Liver (tissue), 9 donors: Measurements from ENCODE around the gene RELA. TPM values are rescaled to one million over a fixed set of nuclear protein-coding genes. Genes with fewer than 3 reads are reported as not detected.

ENCODE experiments used
- DNase-seq: peaks from one replicate; pipeline ENCODE4 v3.0.0-alpha.2; 2017; ENCODE audit warnings: low spot score
- H3K27ac ChIP-seq, 2 donors: one replicate each; pipeline ENCODE4 v1.7.0; 2013; ENCODE audit warnings: inconsistent platforms in 2 of 2, low read length in 2 of 2, control low read depth in 1 of 2, low read depth in 1 of 2, mild to moderate bottlenecking in 1 of 2
- H3K27me3 ChIP-seq, 4 donors: one replicate each; pipeline versions ENCODE4 v1.6.1 to v1.7.0; 2013; ENCODE audit warnings: low read length in 3 of 4, inconsistent platforms in 1 of 4, mild to moderate bottlenecking in 1 of 4, moderate library complexity in 1 of 4; ENCODE audit not compliant: control insufficient read depth in 4 of 4, insufficient read depth in 4 of 4
- H3K36me3 ChIP-seq, 4 donors: one replicate each; pipeline versions ENCODE4 v1.6.1 to v1.7.0; 2013; ENCODE audit warnings: low read length in 3 of 4, mild to moderate bottlenecking in 3 of 4, low read depth in 1 of 4, moderate library complexity in 1 of 4; ENCODE audit not compliant: control insufficient read depth in 4 of 4, insufficient read depth in 3 of 4
- H3K4me1 ChIP-seq, 4 donors: one replicate each; pipeline versions ENCODE4 v1.6.1 to v1.7.0; 2013; ENCODE audit warnings: low read length in 3 of 4, mild to moderate bottlenecking in 3 of 4, moderate library complexity in 1 of 4; ENCODE audit not compliant: control insufficient read depth in 4 of 4, insufficient read depth in 4 of 4
- H3K4me3 ChIP-seq, 3 donors: one replicate each; pipeline versions ENCODE4 v1.6.1 to v1.7.0; 2013; ENCODE audit warnings: low read length in 3 of 3, control low read depth in 1 of 3, low read depth in 1 of 3, mild to moderate bottlenecking in 1 of 3
- H3K9ac ChIP-seq, 2 donors: one replicate each; pipeline ENCODE4 v1.7.0; 2013; ENCODE audit warnings: low read length in 2 of 2, mild to moderate bottlenecking in 2 of 2, moderate library complexity in 2 of 2, control low read depth in 1 of 2, low read depth in 1 of 2
- H3K9me3 ChIP-seq, 4 donors: one replicate each; pipeline versions ENCODE4 v1.6.1 to v1.7.0; 2013; ENCODE audit warnings: low read length in 3 of 4; ENCODE audit not compliant: control insufficient read depth in 4 of 4
- EGR1 ChIP-seq, 2 donors: IDR thresholded peaks; 2 replicates each; pipeline ENCODE4 v1.6.1; 2016 to 2018; ENCODE audit warnings: antibody characterized with exemption in 2 of 2, low read depth in 2 of 2
- FOXA1 ChIP-seq: IDR thresholded peaks from 2 replicates; pipeline ENCODE4 v1.6.1; 2016; ENCODE audit warnings: antibody characterized with exemption
- FOXA2 ChIP-seq: IDR thresholded peaks from 2 replicates; pipeline ENCODE4 v1.6.1; 2016; ENCODE audit warnings: antibody characterized with exemption
- GABPA ChIP-seq, 2 donors: IDR thresholded peaks in 1 of 2; conservative IDR thresholded peaks in 1 of 2; 2 replicates each; pipeline ENCODE4 v1.6.1; 2016; ENCODE audit warnings: antibody characterized with exemption in 2 of 2, mild to moderate bottlenecking in 1 of 2, moderate library complexity in 1 of 2
- HNF4A ChIP-seq, 2 donors: conservative IDR thresholded peaks; 2 replicates each; pipeline ENCODE4 v1.6.1; 2016; ENCODE audit warnings: antibody characterized with exemption in 2 of 2, mild to moderate bottlenecking in 2 of 2
- HNF4G ChIP-seq: IDR thresholded peaks from 2 replicates; pipeline ENCODE4 v1.6.1; 2016; ENCODE audit warnings: antibody characterized with exemption
- JUND ChIP-seq, 2 donors: IDR thresholded peaks; 2 replicates each; pipeline ENCODE4 v1.6.1; 2016; ENCODE audit warnings: antibody characterized with exemption in 2 of 2
- NR2F2 ChIP-seq: IDR thresholded peaks from 2 replicates; pipeline ENCODE4 v1.6.1; 2016; ENCODE audit warnings: antibody characterized with exemption
- RAD21 ChIP-seq, 2 donors: IDR thresholded peaks; 2 replicates each; pipeline ENCODE4 v1.6.1; 2016; ENCODE audit warnings: antibody characterized with exemption in 2 of 2, mild to moderate bottlenecking in 2 of 2
- RXRA ChIP-seq, 2 donors: IDR thresholded peaks; 2 replicates each; pipeline ENCODE4 v1.6.1; 2017 to 2018; ENCODE audit warnings: antibody characterized with exemption in 2 of 2, mild to moderate bottlenecking in 1 of 2
- SP1 ChIP-seq: IDR thresholded peaks from 2 replicates; pipeline ENCODE4 v1.6.1; 2018; ENCODE audit warnings: antibody characterized with exemption, mild to moderate bottlenecking
- TAF1 ChIP-seq: conservative IDR thresholded peaks from 2 replicates; pipeline ENCODE4 v1.6.1; 2016; ENCODE audit warnings: antibody characterized with exemption, mild to moderate bottlenecking
- YY1 ChIP-seq: IDR thresholded peaks from 2 replicates; pipeline ENCODE4 v1.6.1; 2016; ENCODE audit warnings: antibody characterized with exemption, mild to moderate bottlenecking
- WGBS: extraction: QIAGEN DNeasy Blood & Tissue Kit; methylation state at CpG from one replicate; pipeline ENCODE4 v1.1.7; 2013; 5-methylcytosine and 5-hydroxymethylcytosine counted together
- polyA plus RNA-seq, 2 donors: library from polyadenylated mRNA; stranded (reverse) in 1 of 2; unstranded in 1 of 2; fragments of 200-250 nt in 1 of 2; fragments of >200 nt in 1 of 2; fragmentation: Nextera tagmentation in 1 of 2; extraction: Ambion mirVana in 1 of 2; gene quantifications; one replicate each; pipeline versions ENCODE4 v1.2.1 to v1.2.3, GENCODE V29; 2013 to 2015
- total RNA-seq, 2 donors: library from RNA; depleted of rRNA; stranded (reverse); fragments of >200 nt; gene quantifications; one replicate each; pipeline ENCODE4 v1.2.3, GENCODE V29; 2014
- TF ChIP-seq, protein P1 (sequence below): IDR thresholded peaks from 2 replicates; pipeline ENCODE4 v1.6.1; 2016; ENCODE audit warnings: antibody characterized with exemption
- TF ChIP-seq, protein P2 (sequence below): IDR thresholded peaks from 2 replicates; pipeline ENCODE4 v1.6.1; 2016; ENCODE audit warnings: antibody characterized with exemption, mild to moderate bottlenecking
- TF ChIP-seq, protein P3 (sequence below): IDR thresholded peaks from 2 replicates; pipeline ENCODE4 v1.6.1; 2016; ENCODE audit warnings: antibody characterized with exemption
- TF ChIP-seq, protein P4 (sequence below): IDR thresholded peaks from 2 replicates; pipeline ENCODE4 v1.6.1; 2016; ENCODE audit warnings: antibody characterized with exemption
- donor health status: healthy.
- donor health status: healthy.
- donor health status: healthy.
- donor health status: healthy.
- donor health status: healthy.

RELA gene
- total and polyA plus RNA-seq, 4 donors: 11.1 to 30.7 (median 22.0) TPM

DNA sequence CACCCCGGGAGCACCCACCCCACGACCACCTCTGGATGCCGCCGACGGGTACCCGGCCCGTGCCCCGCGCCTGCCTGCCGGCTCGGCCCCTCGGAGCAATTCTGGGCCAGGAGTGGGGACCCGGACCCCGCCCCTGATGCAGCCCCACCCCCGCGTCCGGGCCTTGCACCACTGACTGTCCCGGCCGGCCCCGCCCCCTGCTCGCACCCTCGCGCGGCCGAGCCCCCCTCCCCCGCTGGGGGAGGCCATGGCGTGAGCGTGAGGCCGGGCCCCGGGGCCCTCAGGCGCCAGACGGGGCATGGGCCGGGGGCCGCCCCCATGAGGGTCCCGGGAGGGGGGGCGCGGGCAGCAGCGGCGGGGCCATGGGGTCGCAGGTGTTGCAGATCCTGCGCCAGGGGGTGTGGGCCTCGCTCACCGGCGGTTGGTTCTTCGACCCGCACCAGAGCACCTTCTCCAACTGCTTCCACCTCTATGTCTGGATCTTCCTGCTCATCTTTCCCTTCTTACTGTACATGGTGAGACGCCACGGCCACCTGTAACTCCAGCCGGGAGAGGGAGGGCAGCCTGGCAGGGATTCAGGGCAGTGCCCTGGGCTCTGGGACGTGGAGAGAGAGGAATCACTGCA is 46.7 kb downstream of the RELA start:
- Histone ChIP-seq H3K9ac (peak overlapping the region; percentile 35 to 56), H3K4me1 (peaks cover 15 to 43% (median 34%) of the 10 kb centered on the region in 4 donors), H3K4me3 (peak overlapping the region; percentile 59 to 92 (median 85)), H3K27me3 (no peaks in the 10 kb centered on the region), H3K27ac (peak overlapping the region; percentile 33 to 83), H3K36me3 (peaks cover 8 to 26% (median 15%) of the 10 kb centered on the region in 4 donors), H3K9me3 (no peaks in the 10 kb centered on the region)
- TF ChIP-seq RXRA (IDR thresholded peaks at IDR 0.05): no peak
- no peak for TF ChIP-seq EGR1 (IDR thresholded peaks at IDR 0.05; ENCODE audit: low read depth in 2 of 2)
- TF ChIP-seq GABPA (IDR thresholded peaks at IDR 0.05 in 1 of 2, conservative IDR thresholded peaks at IDR 0.05 in 1 of 2): no peak
- no peak for TF ChIP-seq FOXA1
- no peak for TF ChIP-seq TAF1
- TF ChIP-seq JUND (IDR thresholded peaks at IDR 0.05): no peak
- TF ChIP-seq, protein P1, sequence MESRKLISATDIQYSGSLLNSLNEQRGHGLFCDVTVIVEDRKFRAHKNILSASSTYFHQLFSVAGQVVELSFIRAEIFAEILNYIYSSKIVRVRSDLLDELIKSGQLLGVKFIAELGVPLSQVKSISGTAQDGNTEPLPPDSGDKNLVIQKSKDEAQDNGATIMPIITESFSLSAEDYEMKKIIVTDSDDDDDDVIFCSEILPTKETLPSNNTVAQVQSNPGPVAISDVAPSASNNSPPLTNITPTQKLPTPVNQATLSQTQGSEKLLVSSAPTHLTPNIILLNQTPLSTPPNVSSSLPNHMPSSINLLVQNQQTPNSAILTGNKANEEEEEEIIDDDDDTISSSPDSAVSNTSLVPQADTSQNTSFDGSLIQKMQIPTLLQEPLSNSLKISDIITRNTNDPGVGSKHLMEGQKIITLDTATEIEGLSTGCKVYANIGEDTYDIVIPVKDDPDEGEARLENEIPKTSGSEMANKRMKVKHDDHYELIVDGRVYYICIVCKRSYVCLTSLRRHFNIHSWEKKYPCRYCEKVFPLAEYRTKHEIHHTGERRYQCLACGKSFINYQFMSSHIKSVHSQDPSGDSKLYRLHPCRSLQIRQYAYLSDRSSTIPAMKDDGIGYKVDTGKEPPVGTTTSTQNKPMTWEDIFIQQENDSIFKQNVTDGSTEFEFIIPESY: no peak
- no peak for TF ChIP-seq RAD21 (IDR thresholded peaks at IDR 0.05)
- TF ChIP-seq, protein P2, sequence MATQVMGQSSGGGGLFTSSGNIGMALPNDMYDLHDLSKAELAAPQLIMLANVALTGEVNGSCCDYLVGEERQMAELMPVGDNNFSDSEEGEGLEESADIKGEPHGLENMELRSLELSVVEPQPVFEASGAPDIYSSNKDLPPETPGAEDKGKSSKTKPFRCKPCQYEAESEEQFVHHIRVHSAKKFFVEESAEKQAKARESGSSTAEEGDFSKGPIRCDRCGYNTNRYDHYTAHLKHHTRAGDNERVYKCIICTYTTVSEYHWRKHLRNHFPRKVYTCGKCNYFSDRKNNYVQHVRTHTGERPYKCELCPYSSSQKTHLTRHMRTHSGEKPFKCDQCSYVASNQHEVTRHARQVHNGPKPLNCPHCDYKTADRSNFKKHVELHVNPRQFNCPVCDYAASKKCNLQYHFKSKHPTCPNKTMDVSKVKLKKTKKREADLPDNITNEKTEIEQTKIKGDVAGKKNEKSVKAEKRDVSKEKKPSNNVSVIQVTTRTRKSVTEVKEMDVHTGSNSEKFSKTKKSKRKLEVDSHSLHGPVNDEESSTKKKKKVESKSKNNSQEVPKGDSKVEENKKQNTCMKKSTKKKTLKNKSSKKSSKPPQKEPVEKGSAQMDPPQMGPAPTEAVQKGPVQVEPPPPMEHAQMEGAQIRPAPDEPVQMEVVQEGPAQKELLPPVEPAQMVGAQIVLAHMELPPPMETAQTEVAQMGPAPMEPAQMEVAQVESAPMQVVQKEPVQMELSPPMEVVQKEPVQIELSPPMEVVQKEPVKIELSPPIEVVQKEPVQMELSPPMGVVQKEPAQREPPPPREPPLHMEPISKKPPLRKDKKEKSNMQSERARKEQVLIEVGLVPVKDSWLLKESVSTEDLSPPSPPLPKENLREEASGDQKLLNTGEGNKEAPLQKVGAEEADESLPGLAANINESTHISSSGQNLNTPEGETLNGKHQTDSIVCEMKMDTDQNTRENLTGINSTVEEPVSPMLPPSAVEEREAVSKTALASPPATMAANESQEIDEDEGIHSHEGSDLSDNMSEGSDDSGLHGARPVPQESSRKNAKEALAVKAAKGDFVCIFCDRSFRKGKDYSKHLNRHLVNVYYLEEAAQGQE: no peak
- TF ChIP-seq, protein P3, sequence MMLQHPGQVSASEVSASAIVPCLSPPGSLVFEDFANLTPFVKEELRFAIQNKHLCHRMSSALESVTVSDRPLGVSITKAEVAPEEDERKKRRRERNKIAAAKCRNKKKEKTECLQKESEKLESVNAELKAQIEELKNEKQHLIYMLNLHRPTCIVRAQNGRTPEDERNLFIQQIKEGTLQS: no peak
- no peak for TF ChIP-seq YY1
- no peak for TF ChIP-seq FOXA2
- TF ChIP-seq, protein P4, sequence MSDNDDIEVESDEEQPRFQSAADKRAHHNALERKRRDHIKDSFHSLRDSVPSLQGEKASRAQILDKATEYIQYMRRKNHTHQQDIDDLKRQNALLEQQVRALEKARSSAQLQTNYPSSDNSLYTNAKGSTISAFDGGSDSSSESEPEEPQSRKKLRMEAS: no peak
- no peak for TF ChIP-seq SP1
- no peak for TF ChIP-seq HNF4A (conservative IDR thresholded peaks at IDR 0.05)
- no peak for DNase-seq
- WGBS: 1% methylated on average over 50 of the region's 50 CpGs

DNA sequence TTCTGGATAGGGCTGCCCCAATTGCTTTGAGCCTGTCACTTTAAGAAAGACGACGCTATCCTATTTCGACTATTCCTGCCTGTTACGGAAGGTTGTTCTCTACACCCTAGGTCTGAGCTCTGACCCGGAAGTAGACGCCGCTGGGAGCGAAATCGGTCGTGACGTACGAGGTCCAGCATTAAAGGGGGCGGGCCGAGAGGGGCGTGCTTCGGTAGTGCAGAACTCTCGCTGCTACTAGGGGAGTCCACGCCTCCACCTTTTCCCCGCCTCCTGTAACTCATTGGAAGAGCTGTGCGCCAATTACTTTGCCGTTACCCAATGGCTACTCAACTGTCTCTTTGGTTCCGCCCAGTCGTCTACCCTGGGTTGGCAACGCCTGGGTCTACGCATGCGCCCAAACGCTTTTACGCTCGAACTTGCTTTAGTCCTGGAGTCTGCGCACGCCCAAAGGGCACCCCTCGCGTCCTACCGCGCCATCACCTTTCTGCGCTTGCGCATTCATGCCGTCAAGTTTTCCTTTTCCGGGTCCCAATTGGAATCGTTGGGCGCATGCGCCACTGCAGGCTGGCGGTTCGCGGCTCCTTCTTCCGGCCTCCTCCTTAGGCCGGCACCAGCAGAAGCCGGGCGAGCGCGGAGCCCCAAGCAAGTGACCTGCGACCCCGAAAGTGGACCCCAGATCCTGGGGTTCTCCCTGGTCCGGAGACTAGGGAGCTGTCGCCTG is 47.3 kb downstream of the RELA start, which contains the start of gene PCNX3:
Gene PCNX3 (plus strand): TSS at position 548 of the 721 bp plus-strand sequence. CDS start 536 bp downstream, outside the sequence.
- Histone ChIP-seq H3K9me3 (no peaks in the 10 kb centered on the region), H3K4me1 (peaks cover 15 to 50% (median 41%) of the 10 kb centered on the region in 4 donors), H3K9ac (peak within 1 kb of the TSS; percentile 67 to 76), H3K36me3 (peaks cover 8 to 26% (median 13%) of the 10 kb centered on the region in 4 donors), H3K27me3 (no peaks in the 10 kb centered on the region), H3K27ac (peak within 1 kb of the TSS; percentile 60 to 96), H3K4me3 (peak within 1 kb of the TSS; percentile 83 to 92 (median 88))
- DNase-seq: peak; percentile 100
- under 1% methylated on average over 55 of the region's 55 CpGs for WGBS
- TF ChIP-seq, protein P2: no peak
- peak; percentile 60 to 73 for TF ChIP-seq EGR1 (IDR thresholded peaks at IDR 0.05; ENCODE audit: low read depth in 2 of 2)
- peak; percentile 42 for TF ChIP-seq HNF4G
- TF ChIP-seq, protein P1: peak; percentile 94
- TF ChIP-seq NR2F2: peak; percentile 96
- peak in 1 of 2 donors; percentile 82 for TF ChIP-seq JUND (IDR thresholded peaks at IDR 0.05)
- TF ChIP-seq RAD21 (IDR thresholded peaks at IDR 0.05): no peak
- TF ChIP-seq HNF4A (conservative IDR thresholded peaks at IDR 0.05): peak; percentile 74 to 84
- TF ChIP-seq TAF1: no peak
- TF ChIP-seq RXRA (IDR thresholded peaks at IDR 0.05): peak; percentile 57 to 68
- peak; percentile 99 for TF ChIP-seq SP1
- TF ChIP-seq, protein P4: peak; percentile 100
- TF ChIP-seq YY1: peak; percentile 84
- no peak for TF ChIP-seq FOXA1
- peak; percentile 95 to 97 for TF ChIP-seq GABPA (IDR thresholded peaks at IDR 0.05 in 1 of 2, conservative IDR thresholded peaks at IDR 0.05 in 1 of 2)
